ENCODE results near the gene APH1B.

Gene APH1B

DNA sequence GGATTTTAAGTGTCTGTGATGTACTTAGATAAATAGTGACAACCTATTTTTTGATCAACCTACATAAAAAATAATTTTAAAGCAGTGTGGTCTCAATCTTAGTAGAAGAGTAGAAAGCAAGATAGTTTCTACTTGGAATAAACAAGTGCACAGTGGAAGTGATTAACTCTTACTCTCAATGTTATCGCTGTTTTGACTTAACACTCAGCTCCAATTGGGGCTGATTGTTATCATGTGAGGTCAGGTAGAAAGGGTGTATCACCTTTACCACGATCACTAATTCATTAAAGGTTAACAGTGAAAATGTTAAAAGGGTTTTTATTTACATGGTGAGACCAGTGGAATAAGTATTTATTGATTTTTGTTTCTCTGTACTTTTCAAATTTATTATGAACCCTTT, 22.4 kb upstream of the APH1B start:
- DNase-seq (ENCODE audit: low read depth) = no peak

- no peak for DNase-seq (ENCODE audit: low read depth)
Measured at GRCh38 chr15:63255489-63255990, 21.9 kb upstream of the APH1B start.

GRCh38 chr15:63256433-63257274, 20.8 kb upstream of the APH1B start:
- DNase-seq (ENCODE audit: low read depth) = no peak

DNA sequence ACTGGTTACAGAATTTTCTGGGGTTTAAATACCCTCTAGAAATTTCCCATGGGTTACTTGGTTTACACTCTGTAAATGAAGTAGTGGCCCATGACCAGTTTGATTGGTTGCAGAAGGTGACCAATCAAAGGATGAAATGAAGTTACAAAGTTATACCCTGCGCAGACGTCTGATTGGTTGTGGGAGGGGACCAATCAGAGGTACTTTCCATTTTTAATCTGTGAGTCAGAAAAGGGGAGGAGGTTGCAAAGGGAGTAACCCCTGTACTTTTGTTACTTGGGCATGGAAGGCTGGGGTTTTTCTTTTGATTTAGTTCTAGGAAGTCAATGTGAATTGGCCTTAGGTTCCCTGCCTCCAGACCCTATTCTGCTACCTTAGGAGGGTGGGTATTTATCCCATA, 18.7 kb upstream of the APH1B start:
- no peak for DNase-seq (ENCODE audit: low read depth)

- no peak for DNase-seq (ENCODE audit: low read depth)
Measured at GRCh38 chr15:63260791-63261190, 16.6 kb upstream of the APH1B start.

DNA sequence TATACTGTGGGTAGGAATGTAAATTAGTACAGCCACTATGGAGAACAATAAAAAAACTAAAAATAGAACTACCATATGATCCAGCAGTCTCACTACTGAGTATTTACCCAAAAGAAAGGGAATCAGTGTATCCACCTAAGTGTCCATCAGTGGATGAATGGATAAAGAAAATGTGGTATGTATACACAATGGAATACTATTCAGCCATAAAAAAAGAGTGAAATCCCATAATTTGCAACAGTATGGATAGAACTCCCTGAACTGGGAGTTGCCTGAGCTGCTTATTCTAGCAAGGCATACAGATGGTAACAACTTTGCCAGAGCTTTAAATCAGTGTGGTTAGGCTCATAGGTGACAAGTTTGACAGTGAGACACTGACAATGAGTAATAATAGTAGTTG, 16.1 kb upstream of the APH1B start:
- DNase-seq (ENCODE audit: low read depth) = no peak

GRCh38 chr15:63263519-63263918, 13.9 kb upstream of the APH1B start:
- DNase-seq (ENCODE audit: low read depth) = no peak

GRCh38 chr15:63264688-63265293, 12.6 kb upstream of the APH1B start:
- DNase-seq (ENCODE audit: low read depth) = peak; percentile 78

DNA sequence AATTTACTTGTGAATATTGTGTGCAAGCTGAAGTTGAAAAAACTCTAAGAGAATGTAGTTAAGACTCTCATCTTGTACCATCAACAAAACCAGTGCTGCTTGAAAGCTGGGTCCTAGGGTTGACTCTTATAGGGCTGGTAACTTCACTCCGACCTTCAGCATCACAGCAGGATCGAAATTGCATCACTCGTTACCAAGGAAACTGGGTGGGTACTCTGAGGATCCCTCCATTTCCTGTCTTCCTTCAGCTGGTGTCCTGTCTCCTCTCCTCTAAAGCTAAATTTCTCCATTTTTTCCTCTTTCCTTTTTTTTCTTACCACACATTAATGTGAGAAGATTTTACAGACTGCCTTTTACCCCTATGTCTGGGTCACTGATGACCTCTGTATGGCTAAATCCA, 3.0 kb upstream of the APH1B start:
- no peak for DNase-seq (ENCODE audit: low read depth)

DNA sequence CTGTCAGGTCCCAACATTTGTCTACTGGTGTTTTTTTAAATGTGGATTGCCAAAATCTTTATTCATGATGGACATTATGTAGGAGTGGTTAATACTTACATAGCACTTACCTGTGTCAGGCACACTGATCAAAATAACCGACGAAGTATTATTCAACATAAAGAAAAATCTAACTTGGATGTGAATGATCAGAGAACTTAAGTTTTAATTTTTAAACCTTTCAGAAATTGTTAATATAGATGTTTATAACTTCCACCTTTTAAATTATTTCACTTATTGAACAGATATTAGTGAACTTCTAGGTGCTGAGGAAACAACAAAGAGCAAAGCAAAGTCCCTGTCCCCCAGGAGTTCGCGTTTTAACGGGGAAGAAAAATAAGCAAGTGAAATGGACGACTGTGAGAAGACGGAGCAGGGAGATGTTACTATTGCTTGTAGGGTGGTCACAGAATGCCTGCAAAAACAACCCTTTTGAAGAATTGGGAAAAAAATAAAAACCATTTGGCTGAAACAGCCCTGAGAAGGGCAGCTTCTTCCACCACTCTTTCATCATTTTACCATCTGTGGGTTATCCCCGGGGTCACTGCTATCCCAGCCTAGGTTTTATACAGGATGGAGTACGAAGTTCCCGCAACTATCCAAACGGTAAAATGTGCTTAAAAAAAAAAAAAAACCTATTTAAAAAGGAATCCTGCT, 915 bp upstream of the APH1B start:
- DNase-seq (ENCODE audit: low read depth) = peak; percentile 24

DNA sequence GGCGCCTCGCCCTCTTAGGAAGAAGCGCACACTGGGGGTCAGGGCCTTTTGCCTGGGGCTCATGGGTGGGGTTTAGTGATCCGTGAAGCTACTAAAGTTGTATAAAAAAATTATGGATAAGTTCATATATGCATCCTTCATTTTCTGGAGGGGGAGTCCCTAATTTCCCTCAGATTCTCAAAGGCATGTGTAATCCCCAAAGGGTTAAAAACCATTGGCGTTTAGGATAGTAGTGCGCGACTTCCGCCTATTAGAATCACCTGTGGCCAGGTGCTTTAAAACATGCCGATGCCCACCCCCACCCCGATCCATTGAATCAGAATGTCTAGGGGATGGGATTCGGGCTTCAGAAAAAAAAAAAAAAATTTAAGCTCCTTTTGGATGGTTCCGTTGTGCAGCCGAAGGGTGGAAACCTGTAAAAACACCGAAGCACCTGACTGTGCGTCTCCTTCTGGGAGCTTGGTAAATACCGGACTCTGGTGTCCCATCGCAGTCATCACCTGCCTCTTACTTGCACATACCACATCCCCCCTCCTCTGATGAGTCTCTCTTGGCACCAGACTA, 570 bp downstream of the APH1B start:
- DNase-seq (ENCODE audit: low read depth) = no peak

- DNase-seq (ENCODE audit: low read depth) = no peak
Measured at GRCh38 chr15:63283126-63283525, 5.7 kb downstream of the APH1B start.

DNA sequence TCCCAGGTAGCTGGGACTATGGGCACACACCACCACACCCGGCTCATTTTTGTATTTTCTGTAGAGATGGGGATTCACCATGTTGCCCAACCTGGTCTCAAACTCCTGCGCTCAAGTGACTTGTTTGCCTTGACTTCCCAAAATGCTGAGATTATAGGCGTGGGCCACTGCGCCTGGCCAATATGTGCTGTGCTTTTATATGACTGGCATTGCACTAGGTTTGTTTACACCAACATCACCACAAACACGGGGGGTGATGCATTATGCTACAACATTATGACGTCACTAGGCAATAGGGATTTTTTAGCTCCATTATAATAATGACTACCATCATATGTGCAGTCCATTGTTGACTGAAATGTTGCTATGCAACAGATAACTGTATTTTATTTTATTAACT, 6.9 kb downstream of the APH1B start:
- no peak for DNase-seq (ENCODE audit: low read depth)

GRCh38 chr15:63287109-63287508, 9.7 kb downstream of the APH1B start:
- no peak for DNase-seq (ENCODE audit: low read depth)

DNA sequence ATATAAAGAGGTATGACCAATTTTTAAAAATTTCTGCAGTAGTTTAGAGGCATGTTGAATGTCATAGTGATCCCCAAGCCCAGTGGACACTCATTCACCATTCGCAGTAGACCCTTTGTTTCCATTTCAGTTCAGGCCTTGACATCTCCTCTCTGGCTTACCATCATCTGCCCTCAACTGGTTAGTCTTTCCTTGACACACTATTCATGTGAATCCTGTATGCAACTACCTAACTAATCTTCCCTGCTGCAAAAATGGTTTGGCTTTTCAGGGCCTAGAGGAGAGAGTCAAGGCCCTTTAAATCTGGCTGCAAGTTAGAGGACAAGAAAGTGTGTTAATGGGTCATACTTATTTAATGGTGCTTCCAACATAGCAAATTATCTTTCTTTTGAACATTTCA, 10.9 kb downstream of the APH1B start:
- DNase-seq (ENCODE audit: low read depth) = no peak

DNA sequence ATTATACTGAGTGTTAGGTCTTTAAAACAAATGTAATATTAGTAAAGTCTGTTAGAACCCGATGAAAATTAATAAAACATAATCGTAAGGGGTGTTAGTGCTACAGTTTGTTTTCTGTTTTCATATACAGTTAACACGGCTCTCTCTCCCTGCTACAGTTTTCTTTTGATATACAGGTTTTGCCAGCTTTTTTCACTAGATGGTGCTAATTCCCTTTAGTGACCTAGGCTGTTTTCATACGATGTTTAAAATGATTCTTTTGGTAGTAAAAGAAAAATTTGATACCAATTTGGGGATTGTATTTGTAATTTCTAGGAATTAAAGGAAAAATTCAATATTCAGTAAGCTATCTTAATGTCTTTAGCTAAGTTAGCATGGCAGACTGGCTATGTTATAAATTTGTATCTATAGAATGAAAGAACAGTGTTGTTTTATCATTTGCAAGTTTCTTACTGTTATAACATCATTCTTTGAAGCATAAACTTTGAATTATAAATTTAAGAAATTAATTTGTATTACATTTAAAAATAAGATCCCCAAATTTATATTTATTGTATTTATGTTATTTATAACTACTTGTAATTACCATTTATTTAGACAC, 11.5 kb downstream of the APH1B start:
- DNase-seq (ENCODE audit: low read depth) = peak; percentile 47

- DNase-seq (ENCODE audit: low read depth) = peak; percentile 12
Measured at GRCh38 chr15:63291507-63291906, 14.1 kb downstream of the APH1B start.

GRCh38 chr15:63292241-63292640, 14.8 kb downstream of the APH1B start:
- no peak for DNase-seq (ENCODE audit: low read depth)

DNA sequence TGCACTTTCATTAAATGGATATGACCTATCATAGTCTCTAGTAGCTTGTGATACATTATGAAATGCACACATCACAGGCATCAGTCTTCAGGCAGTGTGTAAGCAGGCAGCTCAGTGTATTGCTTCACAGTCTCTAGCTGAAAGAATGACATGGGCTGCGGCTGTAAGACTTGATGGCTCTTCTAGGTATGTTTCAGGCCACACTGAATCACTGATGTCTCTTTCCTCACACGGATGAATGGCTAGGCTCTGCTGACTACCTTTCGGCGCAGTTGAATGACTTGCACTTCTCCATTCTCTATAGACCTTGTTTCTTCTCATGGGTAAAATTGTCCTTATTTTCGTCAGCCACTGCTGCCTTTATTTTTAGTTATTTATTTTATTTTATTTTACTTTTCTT, 15.4 kb downstream of the APH1B start:
- no peak for DNase-seq (ENCODE audit: low read depth)

- DNase-seq (ENCODE audit: low read depth) = no peak
Measured at GRCh38 chr15:63294359-63294758, 17.0 kb downstream of the APH1B start.

DNA sequence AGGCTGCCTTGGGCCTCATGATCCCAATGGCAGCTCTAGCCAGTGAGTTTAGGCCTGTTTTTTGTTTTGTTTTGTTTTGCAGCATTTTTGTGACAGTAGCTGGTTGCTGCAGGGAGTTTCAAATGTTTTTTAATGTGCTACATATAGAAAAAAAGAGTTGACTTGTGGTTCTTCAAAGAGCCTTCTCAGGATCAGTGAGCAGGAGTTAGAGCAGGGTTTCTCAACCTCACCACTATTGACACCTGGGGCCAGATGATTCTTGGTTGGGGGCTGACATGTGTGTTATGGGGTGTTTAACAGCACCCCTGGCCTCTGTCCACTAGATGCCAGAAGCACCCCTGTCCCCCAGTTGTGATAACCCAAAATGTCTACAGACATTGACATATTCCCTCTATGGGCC, 17.9 kb downstream of the APH1B start:
- no peak for DNase-seq (ENCODE audit: low read depth)

DNA sequence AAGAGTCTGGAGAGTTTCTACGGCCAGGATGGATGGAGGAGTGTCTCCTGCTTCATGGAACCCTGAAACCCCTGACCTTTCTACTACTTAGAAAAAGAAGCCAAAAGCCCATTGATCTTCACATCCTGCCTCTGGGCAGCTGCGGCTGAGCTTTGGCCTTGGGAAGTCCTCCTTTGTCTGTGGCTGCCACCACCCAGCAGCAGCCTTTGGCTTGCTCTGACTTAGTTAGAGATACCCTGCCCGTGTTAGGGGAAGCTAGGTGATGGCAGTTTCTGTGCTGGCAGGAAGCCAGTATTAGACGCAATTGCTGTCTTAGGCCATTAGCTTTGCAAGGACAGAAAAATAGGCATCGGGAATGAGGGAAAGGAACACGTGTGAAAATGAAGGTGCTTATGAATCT, 18.8 kb downstream of the APH1B start:
- DNase-seq (ENCODE audit: low read depth) = no peak

Measured in fibroblast of the conjunctiva (primary cell).